ENCODE measurements around the gene AUH.
"Not testable (repeated sequence)": the region's sequence is repeated elsewhere in the genome, so short reads cannot be mapped to it uniquely, and the experiment has no call there.

Gene AUH, protein sequence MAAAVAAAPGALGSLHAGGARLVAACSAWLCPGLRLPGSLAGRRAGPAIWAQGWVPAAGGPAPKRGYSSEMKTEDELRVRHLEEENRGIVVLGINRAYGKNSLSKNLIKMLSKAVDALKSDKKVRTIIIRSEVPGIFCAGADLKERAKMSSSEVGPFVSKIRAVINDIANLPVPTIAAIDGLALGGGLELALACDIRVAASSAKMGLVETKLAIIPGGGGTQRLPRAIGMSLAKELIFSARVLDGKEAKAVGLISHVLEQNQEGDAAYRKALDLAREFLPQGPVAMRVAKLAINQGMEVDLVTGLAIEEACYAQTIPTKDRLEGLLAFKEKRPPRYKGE

GRCh38 chr9:91361291-91362050, at the start of gene AUH:
Gene AUH, minus strand, starts transcription at chr9:91361918. Its CDS starts 29 bp downstream, at chr9:91361889.
- peak; percentile 64 to 82 for DNase-seq (ENCODE audit: low read depth in 2 of 2)

DNA sequence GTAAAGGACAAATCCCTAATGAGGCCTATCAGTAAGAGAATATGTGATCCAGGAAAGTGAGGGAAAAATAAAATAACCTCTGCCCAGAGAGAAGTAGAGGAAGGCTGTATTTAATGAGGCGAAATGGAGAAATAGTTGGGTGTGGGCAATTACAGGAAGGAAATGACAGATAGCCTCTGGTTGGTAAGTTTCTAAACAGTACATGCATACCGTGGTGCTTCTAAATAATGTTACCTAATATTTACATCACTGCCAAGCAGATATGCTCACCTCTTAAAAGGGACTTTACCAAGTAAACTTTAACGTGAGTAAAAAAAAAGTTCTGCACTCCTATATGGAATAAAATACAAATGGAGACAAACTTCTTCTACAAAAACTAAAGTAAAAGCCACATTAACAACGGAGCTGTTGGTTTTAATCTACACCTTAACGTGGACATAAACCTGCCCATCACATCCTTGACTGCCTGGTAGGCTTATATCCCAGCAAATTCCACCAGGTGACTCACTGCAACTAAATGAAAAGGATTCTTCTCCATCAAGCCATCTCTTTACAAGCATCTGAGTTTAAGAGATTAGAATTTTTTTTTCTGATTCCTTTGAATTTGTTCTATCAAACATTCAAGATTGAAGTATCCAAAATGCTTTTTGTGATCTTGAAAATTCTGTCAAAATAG, 49.5 kb upstream of the AUH start:
- no peak for DNase-seq (ENCODE audit: low read depth in 2 of 2)

DNA sequence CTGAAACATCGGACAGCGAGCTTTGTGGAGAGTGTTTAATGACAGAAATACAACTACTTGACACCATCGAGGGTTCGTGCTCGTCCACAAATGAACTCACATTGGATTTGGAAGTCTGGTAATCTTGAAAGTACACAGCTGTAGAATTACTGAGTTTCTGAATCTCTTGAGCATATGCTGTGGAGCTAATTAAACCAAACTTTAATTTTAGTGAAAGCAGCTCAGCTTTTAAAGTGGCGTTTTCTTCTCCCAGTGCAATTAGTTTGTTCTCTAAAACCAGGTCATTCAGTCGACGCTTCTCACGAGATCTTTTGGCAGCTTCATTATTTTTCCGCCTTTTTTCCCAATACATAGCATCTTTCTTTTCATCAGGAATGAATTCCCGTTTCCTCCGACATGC, 48.4 kb upstream of the AUH start:
- no peak for DNase-seq (ENCODE audit: low read depth in 2 of 2)

DNA sequence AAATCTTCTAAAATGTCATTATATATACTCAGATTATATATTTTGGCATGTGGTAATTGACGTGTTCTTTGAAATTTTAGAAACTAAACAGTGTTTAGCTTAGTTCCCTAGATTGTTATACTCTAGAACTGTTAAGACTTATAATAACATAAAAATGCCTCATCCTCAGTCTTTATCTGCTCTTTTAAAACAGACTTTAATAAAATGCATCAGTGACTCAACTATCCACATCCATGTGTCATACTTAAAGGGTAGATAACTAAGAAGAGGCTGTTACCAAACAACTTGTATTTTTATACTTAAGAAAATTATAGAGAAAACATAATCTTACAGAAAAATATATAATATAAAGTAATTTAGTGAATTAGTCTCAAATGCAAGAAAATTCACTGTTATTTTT, 46.8 kb upstream of the AUH start:
- DNase-seq (ENCODE audit: low read depth in 2 of 2) = no peak

GRCh38 chr9:91407580-91408318, 46.0 kb upstream of the AUH start:
- no peak for DNase-seq (ENCODE audit: low read depth in 2 of 2)

DNA sequence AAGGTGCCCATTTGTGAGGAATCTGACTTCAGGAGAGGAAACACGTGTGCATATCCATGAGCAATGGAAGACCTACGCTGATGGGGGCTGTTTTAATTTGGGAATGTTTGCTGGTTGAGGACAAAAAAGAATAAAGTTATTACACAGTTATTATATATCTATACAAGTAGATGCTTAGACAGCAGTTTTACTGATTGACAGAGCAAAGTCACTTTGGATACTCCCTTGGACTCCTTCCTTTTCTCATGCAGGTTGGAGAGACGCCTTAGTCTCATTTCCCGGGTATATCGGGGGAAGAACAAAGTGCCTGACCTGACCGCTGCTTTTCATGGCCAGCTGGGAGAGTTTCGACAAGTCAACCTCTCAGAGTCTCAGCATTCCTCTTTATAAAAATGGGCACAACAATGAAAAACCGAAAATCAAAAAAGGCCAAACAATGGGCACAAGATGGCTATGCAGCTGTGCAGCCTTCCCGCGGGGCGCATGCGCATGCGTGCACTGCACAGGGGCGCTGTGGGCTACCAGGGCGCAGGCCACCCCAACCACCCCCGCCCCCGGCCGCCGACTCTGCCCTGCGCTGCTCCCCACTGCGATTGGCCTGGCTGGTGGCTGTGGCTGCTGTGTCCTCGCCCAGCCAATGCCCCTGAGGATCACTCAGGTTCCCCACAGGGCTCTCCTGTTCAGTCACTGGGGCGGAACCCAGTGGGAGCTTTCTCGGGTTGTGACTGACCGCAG, 43.8 kb upstream of the AUH start:
- no peak for DNase-seq (ENCODE audit: low read depth in 2 of 2)

GRCh38 chr9:91403665-91404543, 42.2 kb upstream of the AUH start:
- DNase-seq (ENCODE audit: low read depth in 2 of 2) = no peak

DNA sequence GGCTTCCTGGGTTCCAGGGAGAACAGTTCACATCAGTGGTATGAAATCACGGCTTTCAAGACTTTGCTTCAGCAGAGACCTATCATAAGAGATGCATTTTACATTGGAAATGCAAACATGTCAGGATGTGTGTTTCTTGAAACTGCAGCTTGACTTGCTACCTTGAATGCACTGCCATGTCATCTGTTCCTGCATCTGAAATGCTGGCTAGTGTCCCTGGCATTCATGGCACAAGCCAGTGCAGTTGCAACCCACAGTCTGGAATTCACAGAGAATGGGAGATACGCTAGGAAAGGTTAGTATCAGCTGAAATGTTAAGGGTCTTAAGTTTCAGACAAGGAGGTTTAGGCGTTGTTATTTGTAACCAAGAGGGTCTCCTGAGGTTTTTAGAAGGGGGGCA, 37.2 kb upstream of the AUH start:
- no peak for DNase-seq (ENCODE audit: low read depth in 2 of 2)

- DNase-seq (ENCODE audit: low read depth in 2 of 2) = no peak
Measured at GRCh38 chr9:91395553-91396471, 34.1 kb upstream of the AUH start.

DNA sequence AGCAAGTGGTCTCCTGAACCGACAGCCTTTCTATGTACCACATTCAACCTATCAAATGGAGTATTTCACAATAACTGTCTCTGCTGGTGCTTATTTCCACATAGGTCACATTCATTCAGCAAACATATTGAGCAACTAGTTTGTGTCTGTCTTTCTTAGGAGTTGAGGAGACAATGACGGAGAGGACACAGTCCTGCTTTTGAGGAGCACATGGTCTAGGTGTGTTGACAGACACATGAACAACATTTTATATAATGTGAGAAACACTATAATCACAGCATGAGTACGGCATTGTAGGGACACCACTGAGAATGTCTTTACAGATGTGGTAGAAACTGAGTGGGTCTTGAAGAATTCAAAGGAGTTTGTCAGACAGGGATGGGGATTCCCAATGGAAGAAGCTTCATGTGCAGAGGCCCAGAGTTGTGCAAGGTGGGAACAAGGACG, 33.4 kb upstream of the AUH start:
- no peak for DNase-seq (ENCODE audit: low read depth in 2 of 2)

DNA sequence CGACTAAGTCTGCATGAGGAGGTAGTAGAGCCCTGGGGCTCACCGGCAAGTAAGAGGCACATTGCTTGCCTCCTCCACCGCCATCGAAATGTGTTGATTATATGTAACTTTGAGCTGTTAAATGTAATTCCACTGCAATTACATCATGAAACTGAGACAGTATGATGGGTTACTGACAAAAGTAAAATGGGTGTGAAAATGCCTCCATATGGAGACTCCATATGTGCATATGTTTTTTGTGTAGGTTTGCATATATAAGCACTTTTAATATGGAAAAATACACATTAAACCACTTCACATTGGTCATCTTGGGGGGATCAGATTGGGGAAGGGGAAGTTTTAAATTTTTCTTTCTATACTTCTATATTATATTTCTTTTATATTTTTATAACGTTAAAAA, 32.1 kb upstream of the AUH start:
- no peak for DNase-seq (ENCODE audit: low read depth in 2 of 2)

- no peak for DNase-seq (ENCODE audit: low read depth in 2 of 2)
Measured at GRCh38 chr9:91392435-91392834, 30.7 kb upstream of the AUH start.

GRCh38 chr9:91391818-91392217, 30.1 kb upstream of the AUH start:
- no peak for DNase-seq (ENCODE audit: low read depth in 2 of 2)

GRCh38 chr9:91391412-91391811, 29.7 kb upstream of the AUH start:
- no peak for DNase-seq (ENCODE audit: low read depth in 2 of 2)

DNA sequence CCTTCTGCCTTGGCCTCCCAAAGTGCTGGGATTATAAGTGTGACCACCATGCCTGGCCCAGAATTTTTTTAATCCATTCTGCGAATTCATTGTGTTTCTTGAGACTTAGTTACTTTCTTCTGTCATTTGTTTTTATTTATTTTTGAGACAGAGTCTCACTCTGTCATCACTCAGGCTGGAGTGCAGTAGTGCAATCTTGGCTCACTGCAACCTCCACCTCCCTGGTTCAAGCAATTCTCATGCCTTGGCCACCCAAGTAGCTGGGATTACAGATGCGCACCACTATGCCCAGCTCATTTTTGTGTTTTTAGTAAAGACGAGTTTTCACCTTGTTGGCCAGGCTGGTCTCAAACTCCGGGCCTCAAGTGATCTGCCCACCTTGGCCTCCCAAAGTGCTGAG, 28.0 kb upstream of the AUH start:
- DNase-seq (ENCODE audit: low read depth in 2 of 2) = not testable (repeated sequence)

DNA sequence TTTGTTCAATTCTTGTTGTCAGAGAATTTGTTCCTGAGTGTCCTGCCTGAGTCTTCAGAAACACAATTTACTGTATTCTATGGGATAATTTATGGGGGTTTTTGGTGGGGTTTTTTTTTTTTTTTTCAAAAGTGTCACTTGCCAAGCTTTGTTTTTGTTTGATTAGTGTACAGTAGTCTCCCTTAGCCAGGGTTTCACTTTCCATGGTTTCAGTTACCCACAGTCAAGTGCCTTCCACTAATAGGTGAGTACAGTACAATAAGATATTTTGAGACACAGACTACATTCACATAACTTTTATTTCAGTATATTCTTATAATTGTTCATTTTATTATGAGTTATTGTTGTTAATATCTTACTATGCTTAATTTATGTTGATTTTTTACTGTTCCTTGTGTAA, 25.0 kb upstream of the AUH start:
- no peak for DNase-seq (ENCODE audit: low read depth in 2 of 2)

DNA sequence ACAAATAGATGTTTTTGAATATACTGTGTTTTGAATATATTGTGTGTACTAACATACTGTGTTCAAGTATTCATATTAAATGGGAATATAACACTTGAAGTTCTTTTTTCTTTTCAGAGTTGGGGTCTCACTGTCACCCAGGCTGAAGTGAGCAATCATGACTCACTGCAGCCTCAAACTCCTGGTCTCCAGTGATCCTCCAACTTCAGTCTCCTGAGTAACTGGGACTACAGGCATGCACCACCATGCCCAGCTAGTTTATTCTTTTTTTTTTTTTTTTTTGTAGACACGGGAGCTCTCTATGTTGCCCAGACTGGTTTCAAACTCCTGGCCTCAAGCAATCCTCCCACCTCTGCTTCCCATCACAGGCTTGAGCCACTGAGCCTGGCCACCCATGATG, 23.2 kb upstream of the AUH start:
- DNase-seq (ENCODE audit: low read depth in 2 of 2) = no peak

DNA sequence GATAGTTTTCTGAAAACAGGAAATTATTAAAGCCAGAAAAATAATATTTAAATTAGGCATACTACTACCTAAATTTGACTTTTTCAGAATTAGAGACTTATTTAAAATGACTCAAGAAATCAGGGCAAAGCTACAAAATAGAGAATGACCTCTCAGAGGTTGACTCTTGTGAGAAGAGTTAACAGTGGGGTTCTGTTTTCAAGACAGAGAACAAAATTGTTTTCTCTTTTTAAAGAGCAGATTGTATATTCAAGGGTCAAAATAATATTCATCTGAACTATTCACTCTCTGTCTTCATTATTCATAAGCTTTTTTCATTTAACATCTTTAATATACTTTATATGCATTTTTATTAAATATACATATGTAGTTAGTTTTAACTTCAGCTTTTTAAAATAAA, 21.9 kb upstream of the AUH start:
- no peak for DNase-seq (ENCODE audit: low read depth in 2 of 2)

GRCh38 chr9:91382298-91382697, 20.6 kb upstream of the AUH start:
- no peak for DNase-seq (ENCODE audit: low read depth in 2 of 2)

All from stimulated activated CD8-positive, alpha-beta memory T cell treated with anti-CD3 and anti-CD28 coated beads, Interleukin-7, amount 100 ng/mL, for 4 hours (primary cell).